ENCODE results near the gene TCF12. TPM values are rescaled to one million over a fixed set of nuclear protein-coding genes. Genes with fewer than 3 reads are reported as not detected.

The TCF12 gene
- total and polyA plus RNA-seq, 2 of the 8 experiments (the other 6 are each of a cell fraction or from before 2014, with no cell fraction given) = 85.8 to 101 TPM

- TF ChIP-seq BCL11A (IDR thresholded peaks at IDR 0.05; ENCODE audit: low read depth in 2 of 2, low read length in 2 of 2) (no peak), CTBP2 (IDR thresholded peaks at IDR 0.05; ENCODE audit: borderline replicate concordance, insufficient read depth, insufficient read length, low read length) (no peak), SIN3A (conservative IDR thresholded peaks at IDR 0.05 in 1 of 2, IDR thresholded peaks at IDR 0.05 in 1 of 2; ENCODE audit: low read depth in 1 of 2, low read length in 2 of 2) (0 out of 4 replicates have a peak, but pooled peaks of 1 of the 2 experiments have one; percentile 9), CBX5 (IDR thresholded peaks at IDR 0.05; ENCODE audit: low read depth, low read length) (no peak), FOSL1 (IDR thresholded peaks at IDR 0.05; ENCODE audit: insufficient read depth, low read depth, low read length) (no peak), SIRT6 (IDR thresholded peaks at IDR 0.05; ENCODE audit: low read length) (no peak), BRCA1 (IDR thresholded peaks at IDR 0.05; ENCODE audit: low read depth, low read length) (no peak), KDM5A (IDR thresholded peaks at IDR 0.05; ENCODE audit: low read length) (no peak), CHD1 (IDR thresholded peaks at IDR 0.05; ENCODE audit: low read depth, low read length) (no peak), JUN (IDR thresholded peaks at IDR 0.05; ENCODE audit: low read depth, low read length) (no peak), NRF1 (IDR thresholded peaks at IDR 0.05; ENCODE audit: low read depth, low read length) (no peak), RNF2 (IDR thresholded peaks at IDR 0.05; ENCODE audit: borderline replicate concordance, low read depth, low read length, missing control alignments, poor library complexity, severe bottlenecking) (no peak), JUND (IDR thresholded peaks at IDR 0.05; ENCODE audit: low read length) (0 out of 2 replicates have a peak, but pooled peaks have one; percentile 17), GABPA (IDR thresholded peaks at IDR 0.05; ENCODE audit: borderline replicate concordance, insufficient read depth, low read length) (no peak), TAF7 (optimal IDR thresholded peaks at IDR 0.05; ENCODE audit: borderline replicate concordance, low read depth, low read length) (no peak), TEAD4 (IDR thresholded peaks at IDR 0.05; ENCODE audit: low read depth, low read length) (no peak), CEBPB (IDR thresholded peaks at IDR 0.05; ENCODE audit: low read depth, low read length) (0 out of 2 replicates have a peak, but pooled peaks have one; percentile 17), RAD21 (IDR thresholded peaks at IDR 0.05 in 1 of 2, conservative IDR thresholded peaks at IDR 0.05 in 1 of 2; ENCODE audit: low read depth in 2 of 2, low read length in 2 of 2) (peak; percentile 84 to 90), KDM4A (IDR thresholded peaks at IDR 0.05; ENCODE audit: low read depth, low read length, severe bottlenecking) (peak; percentile 39)
- TF ChIP-seq, protein P1, sequence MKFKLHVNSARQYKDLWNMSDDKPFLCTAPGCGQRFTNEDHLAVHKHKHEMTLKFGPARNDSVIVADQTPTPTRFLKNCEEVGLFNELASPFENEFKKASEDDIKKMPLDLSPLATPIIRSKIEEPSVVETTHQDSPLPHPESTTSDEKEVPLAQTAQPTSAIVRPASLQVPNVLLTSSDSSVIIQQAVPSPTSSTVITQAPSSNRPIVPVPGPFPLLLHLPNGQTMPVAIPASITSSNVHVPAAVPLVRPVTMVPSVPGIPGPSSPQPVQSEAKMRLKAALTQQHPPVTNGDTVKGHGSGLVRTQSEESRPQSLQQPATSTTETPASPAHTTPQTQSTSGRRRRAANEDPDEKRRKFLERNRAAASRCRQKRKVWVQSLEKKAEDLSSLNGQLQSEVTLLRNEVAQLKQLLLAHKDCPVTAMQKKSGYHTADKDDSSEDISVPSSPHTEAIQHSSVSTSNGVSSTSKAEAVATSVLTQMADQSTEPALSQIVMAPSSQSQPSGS (IDR thresholded peaks at IDR 0.05; ENCODE audit: low read length) = no peak
- TF ChIP-seq, protein P2, sequence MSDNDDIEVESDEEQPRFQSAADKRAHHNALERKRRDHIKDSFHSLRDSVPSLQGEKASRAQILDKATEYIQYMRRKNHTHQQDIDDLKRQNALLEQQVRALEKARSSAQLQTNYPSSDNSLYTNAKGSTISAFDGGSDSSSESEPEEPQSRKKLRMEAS (IDR thresholded peaks at IDR 0.05) = peak; percentile 87
Observed at GRCh38 chr15:57306161-57306943, 387.9 kb downstream of the TCF12 start (continued).
